Mesenchymal stem cell (in vitro differentiated cells and primary cell): ENCODE data around the gene PLEKHJ1.

Experiments
- DNase-seq: peaks from one replicate; pipeline ENCODE4 v3.0.0-alpha.2; 2013
- H2AFZ ChIP-seq: one replicate; pipeline ENCODE4 v1.6.1; 2013; ENCODE audit warnings: low read depth, mild to moderate bottlenecking, control low read depth, inconsistent platforms, low read length, moderate library complexity
- H2AK5ac ChIP-seq: 2 replicates; pipeline ENCODE4 v1.6.1; 2013; ENCODE audit warnings: low read length, moderate library complexity, mild to moderate bottlenecking, inconsistent platforms; ENCODE audit not compliant: severe bottlenecking
- H2BK120ac ChIP-seq: one replicate; pipeline ENCODE4 v1.6.1; 2013; ENCODE audit warnings: low read depth, mild to moderate bottlenecking, inconsistent platforms, low read length, moderate library complexity
- H2BK12ac ChIP-seq, 2 experiments: one replicate each; pipeline ENCODE4 v1.6.1; 2013; ENCODE audit warnings: inconsistent platforms in 2 of 2, low read length in 2 of 2, mild to moderate bottlenecking in 2 of 2, moderate library complexity in 2 of 2, control low read depth in 1 of 2
- H2BK15ac ChIP-seq: one replicate; pipeline ENCODE4 v1.6.1; 2013; ENCODE audit warnings: mild to moderate bottlenecking, low read depth, inconsistent platforms; ENCODE audit not compliant: poor library complexity, severe bottlenecking
- H2BK5ac ChIP-seq: 2 replicates; pipeline ENCODE4 v1.6.1; 2013; ENCODE audit warnings: low read depth, mild to moderate bottlenecking, low read length, control low read depth, inconsistent platforms; ENCODE audit not compliant: poor library complexity, severe bottlenecking
- H3K14ac ChIP-seq, 2 experiments: one replicate each; pipeline ENCODE4 v1.6.1; 2013; ENCODE audit warnings: inconsistent platforms in 2 of 2, low read length in 2 of 2, control low read depth in 1 of 2, mild to moderate bottlenecking in 1 of 2, moderate library complexity in 1 of 2
- H3K18ac ChIP-seq, 2 experiments: one replicate each; pipeline ENCODE4 v1.6.1; 2013; ENCODE audit warnings: inconsistent platforms in 2 of 2, low read length in 2 of 2, control low read depth in 1 of 2, low read depth in 1 of 2, mild to moderate bottlenecking in 1 of 2
- H3K23ac ChIP-seq, 2 experiments: one replicate each; pipeline ENCODE4 v1.6.1; 2013; ENCODE audit warnings: inconsistent platforms in 2 of 2, low read length in 2 of 2, mild to moderate bottlenecking in 2 of 2, moderate library complexity in 2 of 2, control low read depth in 1 of 2
- H3K27ac ChIP-seq: 2 replicates; pipeline ENCODE4 v1.5.1; 2013; ENCODE audit warnings: mild to moderate bottlenecking, moderate library complexity, low read length, control low read depth, inconsistent platforms; ENCODE audit not compliant: poor library complexity, severe bottlenecking
- H3K27me3 ChIP-seq, 2 experiments: 2 replicates each; pipeline versions ENCODE4 v1.6.1 to v1.7.0; 2013; ENCODE audit warnings: low read length in 2 of 2, mild to moderate bottlenecking in 2 of 2, moderate library complexity in 2 of 2, control low read depth in 1 of 2, inconsistent platforms in 1 of 2; ENCODE audit not compliant: control insufficient read depth in 1 of 2, insufficient read depth in 1 of 2
- H3K36me3 ChIP-seq, 2 experiments: 2 replicates each; pipeline versions ENCODE4 v1.6.1 to v1.7.0; 2013; ENCODE audit warnings: low read length in 2 of 2, control low read depth in 1 of 2, inconsistent platforms in 1 of 2, low read depth in 1 of 2, mild to moderate bottlenecking in 1 of 2; ENCODE audit not compliant: insufficient read depth in 2 of 2, control insufficient read depth in 1 of 2
- H3K4ac ChIP-seq, 2 experiments: one replicate each; pipeline ENCODE4 v1.6.1; 2013; ENCODE audit warnings: inconsistent platforms in 2 of 2, low read length in 2 of 2, mild to moderate bottlenecking in 2 of 2, moderate library complexity in 2 of 2, control low read depth in 1 of 2, low read depth in 1 of 2
- H3K4me1 ChIP-seq: 2 replicates; pipeline ENCODE4 v1.6.1; 2013; ENCODE audit warnings: low read depth, low read length, control low read depth; ENCODE audit not compliant: control insufficient read depth, insufficient read depth
- H3K4me2 ChIP-seq: 2 replicates; pipeline ENCODE4 v1.6.1; 2013; ENCODE audit warnings: low read length, mild to moderate bottlenecking, inconsistent platforms; ENCODE audit not compliant: poor library complexity, severe bottlenecking
- H3K4me3 ChIP-seq, 2 experiments: 2 replicates each; pipeline versions ENCODE4 v1.5.1 to v1.7.0; 2013; ENCODE audit warnings: low read length in 2 of 2, mild to moderate bottlenecking in 2 of 2, control low read depth in 1 of 2, low read depth in 1 of 2; ENCODE audit not compliant: insufficient read depth in 1 of 2
- H3K79me1 ChIP-seq: replicated peaks from 2 replicates; pipeline ENCODE4 v1.6.1; 2013; ENCODE audit warnings: mild to moderate bottlenecking, control low read depth, low read length, inconsistent platforms; ENCODE audit not compliant: poor library complexity, severe bottlenecking
- H3K9ac ChIP-seq: 2 replicates; pipeline ENCODE4 v1.7.0; 2013; ENCODE audit warnings: mild to moderate bottlenecking, low read length, moderate library complexity
- H3K9me3 ChIP-seq: 2 replicates; pipeline ENCODE4 v1.7.0; 2013; ENCODE audit warnings: mild to moderate bottlenecking, low read length; ENCODE audit not compliant: control insufficient read depth
- H4K8ac ChIP-seq: one replicate; pipeline ENCODE4 v1.6.1; 2013; ENCODE audit warnings: inconsistent platforms, mild to moderate bottlenecking, low read length, moderate library complexity
- H4K91ac ChIP-seq: one replicate; pipeline ENCODE4 v1.6.1; 2013; ENCODE audit warnings: mild to moderate bottlenecking, low read length, inconsistent platforms
- WGBS: methylation state at CpG from one replicate; pipeline ENCODE4 v1.1.7; 2013; ENCODE audit warnings: mixed read lengths; 5-methylcytosine and 5-hydroxymethylcytosine counted together

The PLEKHJ1 gene

DNA sequence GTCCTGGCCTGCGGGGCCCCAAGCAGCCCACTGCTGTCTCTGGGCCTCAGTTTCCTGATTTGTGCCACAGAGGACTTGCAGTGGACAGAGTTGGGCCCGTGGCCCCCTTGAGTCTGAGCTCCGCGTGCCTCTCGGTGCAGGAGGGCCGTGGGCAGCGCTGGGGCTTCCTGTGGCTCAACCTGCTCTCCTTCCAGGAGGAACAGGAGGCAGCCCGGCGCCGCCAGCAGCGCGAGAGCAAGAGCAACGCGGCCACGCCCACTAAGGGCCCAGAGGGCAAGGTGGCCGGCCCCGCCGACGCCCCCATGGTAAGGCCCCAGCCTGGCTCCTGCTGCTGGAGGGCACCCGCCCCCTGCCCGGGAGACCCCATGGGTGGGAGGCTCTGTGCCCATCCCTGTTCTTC is 25.9 kb downstream of the PLEKHJ1 start:
- Histone ChIP-seq H3K4me1 (peaks cover 45% of the 10 kb centered on the region), H3K36me3 (peaks cover 76 to 80% of the 10 kb centered on the region in 2 experiments), H3K79me1 (peaks cover 58% of the 10 kb centered on the region), H3K9me3 (no peaks in the 10 kb centered on the region), H3K14ac (no peak overlapping the region), H3K4me3 (no peak overlapping the region), H3K18ac (no peak overlapping the region), H3K27ac (no peak overlapping the region), H3K9ac (no peak overlapping the region), H2BK5ac (no peak overlapping the region), H3K4me2 (no peak overlapping the region), H3K4ac (no peak overlapping the region), H2BK15ac (no peak overlapping the region), H3K23ac (no peak overlapping the region), H4K91ac (no peak overlapping the region), H3K27me3 (no peaks in the 10 kb centered on the region), H2BK120ac (no peak overlapping the region), H2BK12ac (no peak overlapping the region), H4K8ac (no peak overlapping the region), H2AK5ac (no peak overlapping the region), H2AFZ (no peak overlapping the region)
- 96% methylated on average over 21 of the region's 21 CpGs for WGBS
- DNase-seq = no peak

DNA sequence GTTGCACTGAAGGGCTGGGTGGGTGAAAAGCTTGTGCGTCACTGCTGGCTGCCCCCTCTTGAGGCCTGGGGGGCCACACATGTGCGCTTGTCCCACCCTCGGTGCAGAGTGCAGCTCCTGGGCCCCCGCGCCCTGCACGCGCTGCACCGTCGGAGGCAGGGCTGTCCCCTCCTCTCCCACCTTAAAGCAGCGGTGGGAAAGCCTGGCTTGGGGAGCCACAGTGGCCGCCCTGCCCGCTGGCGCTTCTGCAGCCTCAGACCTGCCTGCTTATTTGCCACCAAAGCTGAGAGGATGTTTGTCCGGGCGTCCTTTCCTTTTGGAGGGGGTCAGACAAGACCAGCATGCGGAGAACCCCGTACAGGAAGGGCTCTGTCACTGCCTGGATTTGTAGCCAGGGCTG is 26.7 kb downstream of the PLEKHJ1 start:
- H2BK15ac ChIP-seq = no peak overlapping the region
- H3K4ac ChIP-seq = no peak overlapping the region
- H2BK5ac ChIP-seq = no peak overlapping the region
- WGBS = 94% methylated on average over 17 of the region's 17 CpGs
- no peak overlapping the region for H3K27ac ChIP-seq
- no peak overlapping the region for H4K8ac ChIP-seq
- no peak overlapping the region for H3K4me2 ChIP-seq
- H3K18ac ChIP-seq = no peak overlapping the region
- no peak overlapping the region for H3K14ac ChIP-seq
- H3K36me3 ChIP-seq = peaks cover 75 to 76% of the 10 kb centered on the region in 2 experiments
- H3K79me1 ChIP-seq = peaks cover 56% of the 10 kb centered on the region
- H2BK12ac ChIP-seq = peak overlapping the region in 1 of 2 experiments; percentile 25
- no peak overlapping the region for H3K23ac ChIP-seq
- H3K9ac ChIP-seq = peak overlapping the region; percentile 84
- H3K4me3 ChIP-seq = peak overlapping the region in 1 of 2 experiments; percentile 65
- peak overlapping the region; percentile 37 for H4K91ac ChIP-seq
- no peak overlapping the region for H2BK120ac ChIP-seq
- DNase-seq = no peak
- no peak overlapping the region for H2AFZ ChIP-seq
- no peak overlapping the region for H2AK5ac ChIP-seq
- H3K4me1 ChIP-seq = peaks cover 48% of the 10 kb centered on the region
- no peaks in the 10 kb centered on the region for H3K27me3 ChIP-seq
- H3K9me3 ChIP-seq = no peaks in the 10 kb centered on the region

DNA sequence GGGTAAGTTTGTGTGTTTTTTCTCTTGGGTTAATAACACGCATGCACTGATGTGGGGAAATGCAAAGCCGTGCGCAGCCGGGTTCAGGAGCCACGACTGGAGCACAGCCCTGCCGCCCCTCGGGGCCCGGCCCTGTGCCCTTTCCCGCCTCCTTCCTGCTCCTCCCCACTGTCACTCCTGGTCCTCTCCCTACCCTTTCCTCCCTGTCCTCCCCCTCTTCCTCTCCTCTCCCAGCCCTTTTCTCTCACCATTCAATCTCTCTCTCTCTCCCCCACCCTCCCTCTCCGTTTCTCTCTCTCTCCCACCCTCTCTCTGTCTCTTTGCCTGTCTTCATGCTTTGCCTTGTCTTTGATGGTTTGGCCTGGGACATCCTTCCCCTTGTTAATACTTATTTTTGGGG is 27.2 kb downstream of the PLEKHJ1 start:
- Histone ChIP-seq H2AFZ (no peak overlapping the region), H2AK5ac (no peak overlapping the region), H2BK120ac (no peak overlapping the region), H3K14ac (no peak overlapping the region), H4K8ac (no peak overlapping the region), H2BK12ac (peak overlapping the region in 1 of 2 experiments; percentile 25), H3K4ac (no peak overlapping the region), H2BK15ac (peak overlapping the region; percentile 65), H3K79me1 (peaks cover 55% of the 10 kb centered on the region), H3K4me1 (peaks cover 50% of the 10 kb centered on the region), H3K18ac (no peak overlapping the region), H3K23ac (no peak overlapping the region), H3K9ac (peak overlapping the region; percentile 84), H3K9me3 (no peaks in the 10 kb centered on the region), H3K4me3 (peak overlapping the region in 1 of 2 experiments; percentile 65), H3K4me2 (no peak overlapping the region), H3K27me3 (no peaks in the 10 kb centered on the region), H3K36me3 (peaks cover 75 to 76% of the 10 kb centered on the region in 2 experiments), H2BK5ac (no peak overlapping the region), H4K91ac (peak overlapping the region; percentile 10), H3K27ac (no peak overlapping the region)
- 52% methylated on average over 9 of the region's 10 CpGs for WGBS
- DNase-seq = no peak

DNA sequence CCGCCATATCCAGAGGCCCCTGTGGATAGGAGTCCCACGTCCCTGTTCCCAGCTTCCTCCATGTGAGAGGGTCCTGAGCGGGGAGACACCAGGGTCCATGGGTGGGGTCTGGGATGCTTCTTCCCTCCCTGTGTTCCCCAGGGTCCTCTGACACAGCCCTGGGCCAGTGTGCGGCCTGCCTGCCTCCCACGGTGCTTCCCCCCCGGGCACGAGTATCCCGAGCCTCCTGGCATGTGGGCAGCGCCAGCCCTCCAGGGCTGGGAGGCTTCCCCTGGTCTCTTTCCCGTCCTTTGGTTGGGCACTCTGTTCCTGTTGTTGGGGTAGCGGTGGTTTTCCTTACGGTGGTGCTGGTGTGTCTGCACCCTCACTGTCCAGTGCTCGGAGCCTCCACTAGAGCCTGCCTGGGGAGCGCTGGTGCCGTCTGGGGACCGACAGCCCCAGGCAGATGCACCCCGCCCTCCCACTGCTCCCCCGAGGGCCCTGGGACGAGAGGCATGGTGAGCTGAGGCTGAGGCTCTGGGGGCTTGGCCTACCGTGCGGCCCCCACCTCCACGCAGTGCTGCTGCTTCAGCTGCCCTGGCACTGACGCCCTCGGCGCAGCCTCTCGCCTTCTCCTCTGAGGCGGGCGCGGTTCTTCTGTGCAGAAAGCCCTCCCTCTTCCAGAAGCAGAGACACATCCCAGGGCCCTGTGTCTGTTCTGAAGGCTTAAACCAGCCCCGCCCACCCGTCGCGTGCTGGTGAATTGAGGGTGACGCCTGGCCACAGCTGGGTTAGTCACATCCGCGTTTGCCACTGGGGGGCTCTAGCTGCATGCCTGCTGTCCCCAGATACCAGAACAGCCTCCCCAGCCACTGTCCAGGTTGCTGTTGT is 27.9 kb downstream of the PLEKHJ1 start:
- Histone ChIP-seq H2AK5ac (peak overlapping the region; percentile 62), H3K9me3 (no peaks in the 10 kb centered on the region), H3K4me2 (peak overlapping the region; percentile 8), H2AFZ (no peak overlapping the region), H3K79me1 (peaks cover 61% of the 10 kb centered on the region), H2BK15ac (peak overlapping the region; percentile 75), H3K23ac (no peak overlapping the region), H3K9ac (peak overlapping the region; percentile 84), H3K36me3 (peaks cover 75 to 76% of the 10 kb centered on the region in 2 experiments), H3K14ac (peak overlapping the region in 1 of 2 experiments; percentile 20), H3K4me1 (peaks cover 47% of the 10 kb centered on the region), H3K4ac (peak overlapping the region; percentile 75 to 80), H3K27ac (peak overlapping the region; percentile 9), H3K18ac (peak overlapping the region; percentile 11 to 21), H2BK120ac (peak overlapping the region; percentile 11), H2BK5ac (no peak overlapping the region), H3K4me3 (peak overlapping the region in 1 of 2 experiments; percentile 65), H3K27me3 (no peaks in the 10 kb centered on the region), H2BK12ac (peak overlapping the region in 1 of 2 experiments; percentile 38), H4K91ac (peak overlapping the region; percentile 73), H4K8ac (peak overlapping the region; percentile 84)
- peak; percentile 91 for DNase-seq
- 55% methylated on average over 36 of the region's 36 CpGs for WGBS
